WI38 (cell line): ENCODE measurements around the gene ELAPOR1.

ENCODE experiments used
- H3K4me3 ChIP-seq: 2 replicates; pipeline ENCODE4 v1.5.1; 2011; ENCODE audit warnings: low read depth, mild to moderate bottlenecking, control low read depth, low read length
- CTCF ChIP-seq: IDR thresholded peaks from 2 replicates; pipeline ENCODE4 v1.5.1; 2012; ENCODE audit warnings: low read depth, mild to moderate bottlenecking, control low read depth, low read length

Gene ELAPOR1

GRCh38 chr1:109090196-109091077, 23.5 kb upstream of the ELAPOR1 start, which contains the start of gene TMEM167B:
Gene TMEM167B (plus strand): TSS chr1:109090764. CDS start chr1:109090873, 109 bp downstream.
- TF ChIP-seq CTCF = no peak
- H3K4me3 ChIP-seq = peak within 1 kb of the TSS; percentile 72

- H3K4me3 ChIP-seq = peak overlapping the region; percentile 72
- TF ChIP-seq CTCF = no peak
These were observed 22.7 kb upstream of the ELAPOR1 start for GRCh38 chr1:109091078-109091838.

GRCh38 chr1:109091839-109092193, 22.1 kb upstream of the ELAPOR1 start:
- no peak for TF ChIP-seq CTCF
- peak overlapping the region; percentile 72 for H3K4me3 ChIP-seq

GRCh38 chr1:109094377-109094803, 19.5 kb upstream of the ELAPOR1 start:
- TF ChIP-seq CTCF = no peak
- no peak overlapping the region for H3K4me3 ChIP-seq

GRCh38 chr1:109094871-109095270, 19.0 kb upstream of the ELAPOR1 start:
- no peak for TF ChIP-seq CTCF
- H3K4me3 ChIP-seq = no peak overlapping the region

- H3K4me3 ChIP-seq = no peak overlapping the region
- TF ChIP-seq CTCF = no peak
These were observed 18.3 kb upstream of the ELAPOR1 start for GRCh38 chr1:109095631-109096030.

GRCh38 chr1:109096120-109096519, 17.8 kb upstream of the ELAPOR1 start:
- no peak for TF ChIP-seq CTCF
- H3K4me3 ChIP-seq = no peak overlapping the region
